BE2C (cell line): ENCODE measurements around the gene E2F7.
"Not testable (repeated sequence)": the region's sequence is repeated elsewhere in the genome, so short reads cannot be mapped to it uniquely, and the experiment has no call there.

Source experiments
- DNase-seq: peaks from one replicate; pipeline ENCODE4 v3.0.0-alpha.2; 2020
- H3K27me3 ChIP-seq: fragments of 250-450 bp; sonication (Bioruptor Pico); 2 replicates; pipeline ENCODE4 v1.5.1; 2020; ENCODE audit warnings: mild to moderate bottlenecking
- H3K36me3 ChIP-seq: fragments of 250-450 bp; sonication (Bioruptor Pico); 2 replicates; pipeline ENCODE4 v1.5.1; 2020; ENCODE audit warnings: mild to moderate bottlenecking
- H3K4me1 ChIP-seq: fragments of 250-450 bp; sonication (Bioruptor Pico); 2 replicates; pipeline ENCODE4 v1.5.1; 2020
- H3K4me3 ChIP-seq: 2 replicates; pipeline ENCODE4 v1.5.1; 2011; ENCODE audit warnings: low read depth, low read length
- H3K9me3 ChIP-seq: fragments of 250-450 bp; sonication (Bioruptor Pico); 2 replicates; pipeline ENCODE4 v1.5.1; 2020
- CTCF ChIP-seq: IDR thresholded peaks from 2 replicates; pipeline ENCODE4 v1.5.1; 2012; ENCODE audit warnings: mild to moderate bottlenecking, low read depth, low read length

The E2F7 gene

GRCh38 chr12:77104286-77104685, 38.9 kb upstream of the E2F7 start:
- Histone ChIP-seq H3K27me3 (no peaks in the 10 kb centered on the region), H3K9me3 (no peaks in the 10 kb centered on the region), H3K4me3 (no peak overlapping the region), H3K36me3 (no peaks in the 10 kb centered on the region), H3K4me1 (no peaks in the 10 kb centered on the region)
- TF ChIP-seq CTCF = no peak
- DNase-seq = no peak

- Histone ChIP-seq H3K4me3 (no peak overlapping the region), H3K27me3 (no peaks in the 10 kb centered on the region), H3K36me3 (no peaks in the 10 kb centered on the region), H3K4me1 (no peaks in the 10 kb centered on the region), H3K9me3 (no peaks in the 10 kb centered on the region)
- TF ChIP-seq CTCF = no peak
- no peak for DNase-seq
These were observed 37.3 kb upstream of the E2F7 start for GRCh38 chr12:77102691-77103090.

- Histone ChIP-seq H3K9me3 (no peaks in the 10 kb centered on the region), H3K4me1 (no peaks in the 10 kb centered on the region), H3K4me3 (no peak overlapping the region), H3K27me3 (no peaks in the 10 kb centered on the region), H3K36me3 (no peaks in the 10 kb centered on the region)
- no peak for DNase-seq
- no peak for TF ChIP-seq CTCF
These were observed 36.8 kb upstream of the E2F7 start for GRCh38 chr12:77102123-77102522.

- Histone ChIP-seq H3K9me3 (no peaks in the 10 kb centered on the region), H3K36me3 (no peaks in the 10 kb centered on the region), H3K4me1 (no peaks in the 10 kb centered on the region), H3K4me3 (no peak overlapping the region), H3K27me3 (no peaks in the 10 kb centered on the region)
- no peak for TF ChIP-seq CTCF
- no peak for DNase-seq
These were observed 34.4 kb upstream of the E2F7 start for GRCh38 chr12:77099799-77100198.

GRCh38 chr12:77097846-77098245, 32.5 kb upstream of the E2F7 start:
- TF ChIP-seq CTCF = no peak
- H3K4me1 ChIP-seq = no peaks in the 10 kb centered on the region
- no peak overlapping the region for H3K4me3 ChIP-seq
- H3K9me3 ChIP-seq = no peaks in the 10 kb centered on the region
- H3K36me3 ChIP-seq = no peaks in the 10 kb centered on the region
- DNase-seq = no peak
- no peaks in the 10 kb centered on the region for H3K27me3 ChIP-seq

GRCh38 chr12:77092227-77092626, 26.9 kb upstream of the E2F7 start:
- not testable (repeated sequence) for H3K36me3 ChIP-seq, H3K9me3 ChIP-seq, H3K27me3 ChIP-seq

GRCh38 chr12:77089686-77090220, 24.4 kb upstream of the E2F7 start:
- Histone ChIP-seq H3K27me3 (no peaks in the 10 kb centered on the region), H3K36me3 (no peaks in the 10 kb centered on the region), H3K4me3 (no peak overlapping the region), H3K4me1 (no peaks in the 10 kb centered on the region), H3K9me3 (no peaks in the 10 kb centered on the region)
- DNase-seq = no peak
- TF ChIP-seq CTCF = no peak

More at GRCh38 chr12:77092227-77092626, 26.9 kb upstream of the E2F7 start:
- not testable (repeated sequence) for H3K4me1 ChIP-seq, DNase-seq, H3K4me3 ChIP-seq
